PC-3 (cell line): ENCODE results near the gene HDLBP.

ENCODE experiments used
- EZH2 ChIP-seq: fragments of 300-600 bp; sonication (generic); IDR thresholded peaks from one replicate; pipeline ENCODE4 v1.6.1; 2017; ENCODE audit warnings: antibody characterized with exemption, mild to moderate bottlenecking, low read length; ENCODE audit not compliant: unreplicated experiment
- EZH2phosphoT487 ChIP-seq: fragments of 300-600 bp; sonication (generic); IDR thresholded peaks from 2 replicates; pipeline ENCODE4 v1.6.1; 2018; ENCODE audit warnings: mild to moderate bottlenecking, antibody characterized with exemption, low read length, borderline replicate concordance
- TF ChIP-seq, protein P1 (sequence below): fragments of 300-600 bp; sonication (generic); conservative IDR thresholded peaks from 2 replicates; pipeline ENCODE4 v1.5.1; 2017; ENCODE audit warnings: antibody characterized with exemption, low read depth, mild to moderate bottlenecking, low read length

GRCh38 chr2:241363426-241363825 is 48.0 kb upstream of the HDLBP start:
- TF ChIP-seq, protein P1, sequence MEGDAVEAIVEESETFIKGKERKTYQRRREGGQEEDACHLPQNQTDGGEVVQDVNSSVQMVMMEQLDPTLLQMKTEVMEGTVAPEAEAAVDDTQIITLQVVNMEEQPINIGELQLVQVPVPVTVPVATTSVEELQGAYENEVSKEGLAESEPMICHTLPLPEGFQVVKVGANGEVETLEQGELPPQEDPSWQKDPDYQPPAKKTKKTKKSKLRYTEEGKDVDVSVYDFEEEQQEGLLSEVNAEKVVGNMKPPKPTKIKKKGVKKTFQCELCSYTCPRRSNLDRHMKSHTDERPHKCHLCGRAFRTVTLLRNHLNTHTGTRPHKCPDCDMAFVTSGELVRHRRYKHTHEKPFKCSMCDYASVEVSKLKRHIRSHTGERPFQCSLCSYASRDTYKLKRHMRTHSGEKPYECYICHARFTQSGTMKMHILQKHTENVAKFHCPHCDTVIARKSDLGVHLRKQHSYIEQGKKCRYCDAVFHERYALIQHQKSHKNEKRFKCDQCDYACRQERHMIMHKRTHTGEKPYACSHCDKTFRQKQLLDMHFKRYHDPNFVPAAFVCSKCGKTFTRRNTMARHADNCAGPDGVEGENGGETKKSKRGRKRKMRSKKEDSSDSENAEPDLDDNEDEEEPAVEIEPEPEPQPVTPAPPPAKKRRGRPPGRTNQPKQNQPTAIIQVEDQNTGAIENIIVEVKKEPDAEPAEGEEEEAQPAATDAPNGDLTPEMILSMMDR: no peak
- TF ChIP-seq EZH2phosphoT487 (no peak), EZH2 (no peak)
